Posterior vena cava (tissue), 2 donors: ENCODE data around the gene C2CD5. TPM values are rescaled to one million over a fixed set of nuclear protein-coding genes. Genes with fewer than 3 reads are reported as not detected.

Source experiments
- DNase-seq: peaks from one replicate; pipeline ENCODE4 v3.0.0-alpha.2; 2020; ENCODE audit warnings: low spot score
- intact Hi-C, 2 donors: fragments of 100-400 bp; cut with DNase I; formaldehyde crosslinking; loops; one replicate each; pipeline versions ENCODE4 v1.14.1 to v1.14.2; 2022 to 2023
- total RNA-seq, 2 donors: library from RNA; stranded (reverse); fragmentation: NEBNext Ultra II Directional; extraction: Animal tissue kit (Norgen Biotek cat#: 25700); gene quantifications; one replicate each; pipeline ENCODE4 v1.2.1, GENCODE V29; 2021
- donor health status: DM: yes; HTN: yes; CAD: no.
- donor health status: DM: yes; HTN: yes; CAD: no.

C2CD5 gene
- total RNA-seq, 2 donors from 2014 or later = 31.0 to 34.7 TPM

GRCh38 chr12:22536971-22537544 is 7.3 kb downstream of the C2CD5 start:
- intact Hi-C loops = no loop called here
- no peak for DNase-seq

GRCh38 chr12:22536346-22536945 is 7.9 kb downstream of the C2CD5 start:
- no peak for DNase-seq
- intact Hi-C loops = no loop called here

GRCh38 chr12:22535478-22535877 is 8.9 kb downstream of the C2CD5 start:
- DNase-seq = no peak
- intact Hi-C loops = no loop called here

GRCh38 chr12:22535038-22535437 is 9.3 kb downstream of the C2CD5 start:
- no peak for DNase-seq
- intact Hi-C loops = no loop called here

GRCh38 chr12:22533155-22533554 is 11.2 kb downstream of the C2CD5 start:
- intact Hi-C loops = no loop called here
- DNase-seq = no peak

GRCh38 chr12:22532317-22532716 is 12.0 kb downstream of the C2CD5 start:
- intact Hi-C loops = no loop called here
- DNase-seq = no peak

GRCh38 chr12:22531205-22531604 is 13.1 kb downstream of the C2CD5 start:
- intact Hi-C loops = no loop called here
- DNase-seq = no peak

- intact Hi-C loops = no loop called here
These were observed 14.9 kb downstream of the C2CD5 start for GRCh38 chr12:22529281-22530060.

GRCh38 chr12:22527999-22528398 is 16.3 kb downstream of the C2CD5 start:
- intact Hi-C loops = no loop called here
- no peak for DNase-seq

More at GRCh38 chr12:22529281-22530060, 14.9 kb downstream of the C2CD5 start:
- no peak for DNase-seq

- intact Hi-C loops = no loop called here
- DNase-seq = no peak
These were observed 17.5 kb downstream of the C2CD5 start for GRCh38 chr12:22526836-22527235.

GRCh38 chr12:22525426-22525825 is 18.9 kb downstream of the C2CD5 start:
- intact Hi-C loops = no loop called here
- DNase-seq = no peak

- no peak for DNase-seq
These were observed 25.3 kb downstream of the C2CD5 start for GRCh38 chr12:22518998-22519397.

GRCh38 chr12:22518060-22518719 is 26.2 kb downstream of the C2CD5 start:
- DNase-seq = no peak
- intact Hi-C loops = no loop called here

More at GRCh38 chr12:22518998-22519397, 25.3 kb downstream of the C2CD5 start:
- intact Hi-C loops = no loop called here

- intact Hi-C loops = no loop called here
- DNase-seq = no peak
These were observed 29.5 kb downstream of the C2CD5 start for GRCh38 chr12:22514875-22515274.

GRCh38 chr12:22505826-22506225 is 38.5 kb downstream of the C2CD5 start:
- intact Hi-C loops = no loop called here
- DNase-seq = no peak

GRCh38 chr12:22500100-22500499 is 44.2 kb downstream of the C2CD5 start:
- intact Hi-C loops = no loop called here
- no peak for DNase-seq

GRCh38 chr12:22499445-22499844 is 44.9 kb downstream of the C2CD5 start:
- intact Hi-C loops = no loop called here
- no peak for DNase-seq

- intact Hi-C loops = no loop called here
- no peak for DNase-seq
These were observed 50.0 kb downstream of the C2CD5 start for GRCh38 chr12:22494319-22494718.

- DNase-seq = no peak
- intact Hi-C loops = no loop called here
These were observed 53.3 kb downstream of the C2CD5 start for GRCh38 chr12:22491034-22491433.

- no peak for DNase-seq
- intact Hi-C loops = no loop called here
These were observed 55.9 kb downstream of the C2CD5 start for GRCh38 chr12:22488478-22488877.
